COLO829 (cell line): Measurements from ENCODE around the gene JAKMIP1.
"Not testable (repeated sequence)": the region's sequence is repeated elsewhere in the genome, so short reads cannot be mapped to it uniquely, and the experiment has no call there.

Source experiments
- DNase-seq: peaks from one replicate; pipeline ENCODE4 v3.0.0; 2012; ENCODE audit warnings: low spot score

The JAKMIP1 gene

DNA sequence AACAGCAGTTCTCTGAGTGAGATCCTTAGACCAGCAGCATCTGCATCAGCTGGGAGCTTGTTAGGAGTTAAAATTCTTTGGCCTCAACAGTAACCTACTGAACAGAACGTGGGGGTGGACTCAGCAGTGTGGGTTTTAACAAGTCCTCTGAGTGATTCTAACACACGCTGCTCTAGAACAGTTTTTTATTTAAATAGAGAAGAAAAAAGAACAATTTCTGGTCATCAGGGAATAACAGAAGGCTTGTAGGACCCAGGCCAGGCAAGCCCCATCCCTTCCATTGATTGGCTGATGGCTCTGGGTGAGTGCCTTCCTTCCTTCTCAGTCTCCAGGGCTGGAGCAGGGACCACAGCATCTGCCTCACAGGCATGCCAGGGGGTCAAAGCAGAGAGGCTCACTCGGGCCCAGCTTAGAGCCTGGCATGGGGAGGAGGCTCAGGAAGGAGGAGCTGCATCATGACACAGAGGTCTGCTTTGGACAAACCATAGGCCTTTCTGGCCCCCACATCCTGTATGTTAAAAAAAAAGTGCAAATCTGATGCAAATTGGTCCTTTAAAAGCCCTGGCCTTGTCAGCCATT is 56.7 kb downstream of the JAKMIP1 start:
- no peak for DNase-seq

GRCh38 chr4:6142935-6143602 is 57.3 kb downstream of the JAKMIP1 start:
- DNase-seq, result no peak

GRCh38 chr4:6142511-6142910 is 57.8 kb downstream of the JAKMIP1 start:
- DNase-seq, result no peak

DNA sequence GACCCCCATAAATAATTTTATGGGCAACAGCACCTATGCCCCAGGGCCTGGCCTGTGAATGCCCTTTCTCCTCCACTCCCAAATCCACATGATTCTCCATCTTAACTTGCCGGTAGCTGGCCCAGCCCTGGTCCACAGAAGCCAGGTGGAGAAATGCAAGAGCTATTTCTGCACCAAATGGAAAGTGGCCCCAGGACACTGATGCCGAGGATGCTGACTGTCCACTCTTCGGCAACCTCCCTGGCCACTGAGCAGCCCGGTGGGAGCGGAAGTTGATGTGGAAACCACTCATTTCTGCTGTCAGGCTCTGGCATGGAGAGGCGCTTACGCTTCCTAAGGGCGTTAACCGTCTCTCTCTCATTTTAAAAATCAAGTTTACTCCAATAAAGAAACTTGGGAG is 58.8 kb downstream of the JAKMIP1 start:
- DNase-seq, result no peak

GRCh38 chr4:6141021-6141420 is 59.3 kb downstream of the JAKMIP1 start:
- DNase-seq, result not testable (repeated sequence)

GRCh38 chr4:6137747-6138135 is 62.6 kb downstream of the JAKMIP1 start:
- DNase-seq, result no peak

DNA sequence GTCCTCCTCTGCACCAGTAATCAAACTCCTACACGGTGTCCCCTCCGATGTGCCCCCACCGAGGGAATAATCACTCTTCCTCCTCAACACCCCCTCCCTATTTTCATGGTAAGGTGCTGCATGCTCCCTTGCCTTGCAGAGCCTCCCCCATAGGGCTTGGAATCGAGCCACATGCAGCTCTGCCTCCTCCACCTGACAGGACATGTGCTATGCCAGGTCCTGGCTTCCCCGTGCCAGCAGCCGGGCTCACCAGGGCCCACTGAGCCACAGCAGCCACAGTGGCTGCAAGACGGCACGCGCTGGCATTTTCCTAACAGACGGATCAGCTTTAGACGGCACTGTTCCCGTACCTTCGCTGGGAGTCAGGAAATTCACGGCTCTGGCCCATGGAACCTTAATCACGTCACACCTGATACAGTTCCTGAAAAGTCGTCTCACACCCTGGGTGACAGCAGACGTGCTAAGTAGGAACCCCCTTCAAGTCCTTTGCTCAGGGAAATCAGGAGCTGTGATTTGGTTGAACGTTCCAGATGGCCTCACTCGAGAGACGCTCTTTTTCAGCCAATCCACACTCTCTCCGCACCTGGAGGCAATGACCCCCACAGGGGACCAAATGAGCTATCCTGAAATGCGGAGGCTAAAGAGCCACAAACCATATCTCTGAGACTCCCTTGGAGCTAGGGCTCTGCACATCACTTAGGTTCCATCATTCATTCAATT is 63.2 kb downstream of the JAKMIP1 start:
- no peak for DNase-seq

DNA sequence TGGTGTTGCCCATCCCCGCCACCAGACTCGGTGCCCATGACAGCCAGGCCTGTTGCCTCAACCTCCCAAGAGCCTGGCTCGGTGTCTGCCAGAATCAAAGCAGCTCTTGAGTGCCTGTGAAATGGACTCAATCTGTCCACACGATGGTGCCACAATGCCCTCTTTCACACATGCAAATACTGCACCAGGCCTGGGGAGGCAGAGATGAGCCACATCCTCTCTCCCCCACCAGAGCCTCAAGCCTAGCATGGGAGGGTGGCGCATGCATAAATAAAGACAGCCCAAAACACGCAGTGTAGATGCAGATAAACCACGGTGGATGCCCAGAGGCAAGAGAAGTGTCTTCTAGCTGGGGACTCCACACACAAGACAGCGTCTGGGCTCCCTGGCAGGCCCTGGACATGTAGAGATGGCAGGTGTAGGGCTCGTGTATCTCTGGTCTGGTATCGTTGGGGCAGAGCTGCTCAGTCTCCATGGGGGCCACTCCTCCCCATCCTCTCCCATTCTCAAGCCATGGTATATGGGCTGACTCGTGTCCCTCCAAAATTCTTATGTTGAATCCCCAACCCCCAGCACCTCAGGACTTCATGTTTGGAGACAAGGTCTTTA is 65.6 kb downstream of the JAKMIP1 start:
- DNase-seq, result no peak

GRCh38 chr4:6132716-6133115 is 67.6 kb downstream of the JAKMIP1 start:
- DNase-seq, result no peak

DNA sequence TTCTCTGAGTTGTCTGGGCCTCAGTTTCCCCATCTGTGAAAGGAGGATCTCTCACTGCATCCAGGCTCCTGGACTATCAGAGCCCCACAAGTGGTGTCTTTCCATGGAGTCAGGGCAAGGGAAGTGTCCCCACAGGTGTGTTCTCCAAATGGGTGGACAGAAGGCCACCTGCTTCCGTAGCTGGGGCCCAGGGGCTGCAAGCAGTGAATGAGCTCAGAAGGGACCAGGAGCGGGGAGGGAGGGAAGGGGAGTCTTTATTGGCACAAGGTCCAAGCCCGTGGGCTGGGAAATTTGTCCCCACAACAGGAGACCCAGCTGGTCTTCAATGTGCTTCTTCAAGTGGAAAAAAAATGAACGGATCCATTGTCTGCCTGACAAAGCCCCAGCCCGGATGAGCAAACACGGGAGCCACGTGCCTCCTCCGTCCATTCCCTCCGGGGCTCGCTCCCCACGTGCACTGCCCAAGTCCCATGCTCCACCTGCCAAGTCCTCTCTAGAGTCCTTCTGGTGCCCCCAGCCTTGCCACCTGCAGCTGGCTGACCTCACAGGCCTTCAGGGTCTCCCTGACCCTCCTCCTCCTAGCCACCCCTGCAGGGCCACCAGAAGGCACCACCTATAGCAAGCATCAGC is 72.0 kb downstream of the JAKMIP1 start:
- DNase-seq, result no peak

- no peak for DNase-seq
Observed at GRCh38 chr4:6126971-6127745, 73.2 kb downstream of the JAKMIP1 start.

DNA sequence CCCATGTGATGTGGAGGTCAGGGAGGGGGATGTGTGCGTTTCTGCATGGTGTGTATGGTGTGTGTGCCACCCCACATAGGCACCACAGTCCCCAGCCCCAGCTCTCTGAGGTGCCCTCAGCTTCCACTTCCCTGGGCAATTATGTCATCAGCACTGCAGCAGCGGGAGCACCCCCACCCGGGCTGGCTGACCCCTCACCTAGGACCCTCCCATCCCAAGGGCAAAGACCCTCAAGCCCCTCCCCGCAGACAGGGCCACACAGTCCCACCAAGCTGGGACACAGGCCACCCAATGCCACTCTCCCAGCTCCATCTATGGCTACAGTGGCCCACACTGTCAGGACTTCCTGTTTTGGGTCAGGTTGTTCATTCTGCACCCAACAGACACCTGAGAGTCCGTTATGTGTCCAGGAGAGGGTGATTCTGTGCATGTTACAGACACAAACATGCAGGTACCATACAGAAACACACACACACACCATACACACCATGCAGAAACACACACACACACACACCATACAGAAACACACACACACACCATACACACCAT is 75.2 kb downstream of the JAKMIP1 start:
- DNase-seq, result no peak

GRCh38 chr4:6124386-6125102 is 75.8 kb downstream of the JAKMIP1 start:
- no peak for DNase-seq

- no peak for DNase-seq
Observed at GRCh38 chr4:6123976-6124375, 76.4 kb downstream of the JAKMIP1 start.

- no peak for DNase-seq
Observed at GRCh38 chr4:6123541-6123940, 76.8 kb downstream of the JAKMIP1 start.

- no peak for DNase-seq
Observed at GRCh38 chr4:6123116-6123515, 77.2 kb downstream of the JAKMIP1 start.

DNA sequence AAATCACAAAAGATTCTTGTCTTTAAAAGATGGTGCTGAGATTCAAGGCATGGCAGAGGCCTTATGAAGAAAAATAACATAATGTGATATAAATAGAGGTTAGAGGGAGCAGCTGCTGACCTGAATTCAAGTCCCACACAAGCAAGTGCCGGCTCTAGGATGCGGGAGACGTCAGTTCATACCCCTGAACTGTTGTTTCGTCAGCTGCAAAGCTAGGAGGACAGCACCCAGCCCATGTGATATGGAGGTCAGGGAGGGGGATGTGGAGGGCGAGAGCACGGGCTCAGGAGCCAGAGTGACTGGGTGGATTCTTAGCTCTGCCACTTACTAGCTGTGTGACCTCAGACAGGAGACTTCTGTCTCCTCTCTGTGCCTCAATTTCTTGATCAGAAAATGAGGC is 77.9 kb downstream of the JAKMIP1 start:
- DNase-seq, result no peak

DNA sequence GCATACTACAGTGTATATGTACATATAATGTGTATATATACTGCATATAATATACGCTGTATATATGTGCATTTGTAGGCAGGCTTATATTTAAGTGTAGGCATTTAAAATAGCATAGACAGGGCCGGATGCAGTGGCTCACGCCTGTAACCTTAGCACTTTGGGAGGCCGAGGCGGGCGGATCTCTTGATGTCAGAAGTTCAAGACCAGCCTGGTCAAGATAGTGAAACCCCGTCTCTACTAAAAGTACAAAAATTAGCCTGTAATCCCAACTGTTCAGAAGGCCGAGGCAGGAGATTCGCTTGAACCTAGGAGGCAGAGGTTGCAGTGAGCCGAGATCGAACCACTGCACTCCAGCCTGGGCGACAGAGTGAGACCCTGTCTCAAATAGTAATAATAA is 78.4 kb downstream of the JAKMIP1 start:
- DNase-seq, result no peak

GRCh38 chr4:6121276-6121850 is 79.0 kb downstream of the JAKMIP1 start:
- DNase-seq, result no peak

DNA sequence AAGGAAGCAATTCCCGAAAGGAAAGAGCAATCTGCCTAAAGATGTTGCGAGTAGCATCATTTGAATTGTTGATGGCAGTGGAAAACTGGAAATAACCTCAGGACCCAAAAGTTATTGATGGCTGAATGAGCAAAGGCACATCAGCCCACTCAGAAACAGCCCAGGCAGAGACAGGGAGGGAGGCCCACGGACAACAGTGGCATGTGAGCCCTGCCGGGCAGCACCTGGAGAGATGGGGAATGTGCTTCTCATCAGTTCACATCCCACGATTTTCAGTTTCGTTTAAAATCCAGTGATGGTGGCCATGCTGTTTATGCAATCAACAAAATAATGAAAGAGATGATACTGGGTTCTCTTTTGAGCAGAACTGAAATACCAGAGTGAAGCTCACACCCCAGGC is 80.0 kb downstream of the JAKMIP1 start:
- no peak for DNase-seq
